Stimulated activated CD4-positive, alpha-beta T cell treated with anti-CD3 and anti-CD28 coated beads, TNF-alpha, amount 100 ng/mL, for 1 hour (primary cell): Measurements from ENCODE around the gene LRRC31.

ENCODE experiments used
- DNase-seq, 3 donors: peaks; one replicate each; pipeline ENCODE4 v3.0.0-alpha.2; 2020; ENCODE audit warnings: low read depth in 3 of 3, low spot score in 1 of 3

LRRC31 gene

GRCh38 chr3:169813757-169814517 lies 55.8 kb downstream of the LRRC31 start:
- peak; percentile 29 to 39 (median 36) for DNase-seq

GRCh38 chr3:169813278-169813677 lies 56.5 kb downstream of the LRRC31 start:
- no peak for DNase-seq

- peak; percentile 5 to 50 (median 27) for DNase-seq
Observed at GRCh38 chr3:169812332-169813235, 57.2 kb downstream of the LRRC31 start, which contains the start of the genes LRRC34 and LRRIQ4. TSS of gene LRRC34 (minus strand) at chr3:169812904. CDS start at chr3:169812548, 356 bp downstream. TSS of gene LRRIQ4 (plus strand) at chr3:169812870. CDS start at chr3:169821922, 9,052 bp downstream.

- no peak for DNase-seq
Observed at GRCh38 chr3:169811631-169812331, 58.0 kb downstream of the LRRC31 start.

- no peak for DNase-seq
Observed at GRCh38 chr3:169809230-169809795, 60.4 kb downstream of the LRRC31 start.

GRCh38 chr3:169804681-169805080 lies 65.1 kb downstream of the LRRC31 start:
- no peak for DNase-seq

GRCh38 chr3:169792359-169792758 lies 77.4 kb downstream of the LRRC31 start:
- DNase-seq: no peak

- no peak for DNase-seq
Observed at GRCh38 chr3:169790687-169791429, 78.9 kb downstream of the LRRC31 start.

- no peak for DNase-seq
Observed at GRCh38 chr3:169790219-169790618, 79.5 kb downstream of the LRRC31 start.
